ENCODE data around the gene CNTNAP5. TPM values are rescaled to one million over a fixed set of nuclear protein-coding genes. Genes with fewer than 3 reads are reported as not detected.

Gene CNTNAP5
- total and polyA plus RNA-seq, 2 of the 13 experiments (the other 11 are each of a cell fraction or from before 2014, with no cell fraction given), result not detected

DNA sequence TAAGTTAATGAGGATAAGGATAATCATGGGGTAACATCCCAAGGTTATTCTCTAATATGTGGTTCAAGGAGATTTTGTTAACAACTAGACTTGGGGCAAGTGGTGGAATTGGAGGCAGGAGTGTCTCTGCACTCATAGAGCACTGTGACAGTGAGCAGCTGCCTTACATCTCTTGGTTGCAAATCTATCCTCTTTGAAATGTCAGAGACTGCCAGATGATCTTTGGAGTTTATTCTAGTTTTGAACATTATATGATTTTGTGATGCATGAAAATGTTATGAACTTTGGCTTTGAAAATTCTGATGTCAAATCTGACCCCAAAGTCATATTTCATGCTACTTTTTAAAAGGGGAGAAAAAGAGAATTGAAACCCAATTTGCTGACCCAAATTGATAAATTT lies 861.1 kb downstream of the CNTNAP5 start:
- H2AFZ ChIP-seq (ENCODE audit: low read length), result no peak overlapping the region
- H4K20me1 ChIP-seq (ENCODE audit: insufficient read depth, low read length), result no peaks in the 10 kb centered on the region
- no TSS peak for BruUV-seq (replicated peaks)
- H3K9me3 ChIP-seq (ENCODE audit: low read length), result peaks cover 46% of the 10 kb centered on the region
- H3K4me1 ChIP-seq (ENCODE audit: insufficient read depth, low read length), result no peaks in the 10 kb centered on the region
- H3K36me3 ChIP-seq (replicated peaks in 1 of 2; ENCODE audit: control insufficient read depth in 1 of 2, insufficient read depth in 2 of 2, low read length in 2 of 2), result no peaks in the 10 kb centered on the region
- no peak for FAIRE-seq
- POLR2A ChIA-PET, result no interaction called here
- no peaks in the 10 kb centered on the region for H3K79me2 ChIP-seq (ENCODE audit: insufficient read depth, low read length)
- no peak for DNase-seq (ENCODE audit: low spot score)
- intact Hi-C loops (cut with micrococcal nuclease; ENCODE audit: unreplicated experiment), result no loop called here
- no peak overlapping the region for H3K27ac ChIP-seq (ENCODE audit: extremely low read length, insufficient read depth, low read length)
- H3K9ac ChIP-seq (ENCODE audit: insufficient read depth, low read depth, low read length), result no peak overlapping the region
- no peak overlapping the region for H3K4me2 ChIP-seq (ENCODE audit: low read depth, low read length)
- no peak overlapping the region for H3K4me3 ChIP-seq (replicated peaks in 1 of 3; ENCODE audit: insufficient read depth in 1 of 3, low read depth in 2 of 3, low read length in 3 of 3)
- no peak for TF ChIP-seq ZNF329 (CRISPR knock-in tag; IDR thresholded peaks at IDR 0.05; ENCODE audit: low read depth)
- TF ChIP-seq ZNF382 (CRISPR knock-in tag; IDR thresholded peaks at IDR 0.05; ENCODE audit: borderline replicate concordance), result no peak
- no peak for TF ChIP-seq ZNF451 (CRISPR knock-in tag; IDR thresholded peaks at IDR 0.05)
- no peak for TF ChIP-seq JUND (CRISPR knock-in tag; IDR thresholded peaks at IDR 0.05)
- TF ChIP-seq, protein P1, sequence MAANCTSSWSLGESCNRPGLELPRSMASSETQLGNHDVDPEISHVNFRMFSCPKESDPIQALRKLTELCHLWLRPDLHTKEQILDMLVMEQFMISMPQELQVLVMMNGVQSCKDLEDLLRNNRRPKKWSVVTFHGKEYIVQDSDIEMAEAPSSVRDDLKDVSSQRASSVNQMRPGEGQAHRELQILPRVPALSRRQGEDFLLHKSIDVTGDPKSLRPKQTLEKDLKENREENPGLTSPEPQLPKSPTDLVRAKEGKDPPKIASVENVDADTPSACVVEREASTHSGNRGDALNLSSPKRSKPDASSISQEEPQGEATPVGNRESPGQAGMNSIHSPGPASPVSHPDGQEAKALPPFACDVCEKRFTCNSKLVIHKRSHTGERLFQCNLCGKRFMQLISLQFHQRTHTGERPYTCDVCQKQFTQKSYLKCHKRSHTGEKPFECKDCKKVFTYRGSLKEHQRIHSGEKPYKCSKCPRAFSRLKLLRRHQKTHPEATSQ (CRISPR knock-in tag; IDR thresholded peaks at IDR 0.05; ENCODE audit: borderline replicate concordance), result no peak
- no peak for TF ChIP-seq NPAS2 (CRISPR knock-in tag; IDR thresholded peaks at IDR 0.05; ENCODE audit: borderline replicate concordance)
- TF ChIP-seq, protein P2, sequence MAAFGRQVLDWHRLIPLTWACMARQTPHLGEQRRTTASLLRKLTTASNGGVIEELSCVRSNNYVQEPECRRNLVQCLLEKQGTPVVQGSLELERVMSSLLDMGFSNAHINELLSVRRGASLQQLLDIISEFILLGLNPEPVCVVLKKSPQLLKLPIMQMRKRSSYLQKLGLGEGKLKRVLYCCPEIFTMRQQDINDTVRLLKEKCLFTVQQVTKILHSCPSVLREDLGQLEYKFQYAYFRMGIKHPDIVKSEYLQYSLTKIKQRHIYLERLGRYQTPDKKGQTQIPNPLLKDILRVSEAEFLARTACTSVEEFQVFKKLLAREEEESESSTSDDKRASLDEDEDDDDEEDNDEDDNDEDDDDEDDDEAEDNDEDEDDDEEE (CRISPR knock-in tag; IDR thresholded peaks at IDR 0.05), result no peak
- no peak for TF ChIP-seq PCBP1 (IDR thresholded peaks at IDR 0.05; ENCODE audit: borderline replicate concordance, low read depth, low read length)
- no peak for TF ChIP-seq HIVEP1 (CRISPR knock-in tag; IDR thresholded peaks at IDR 0.05)
- no peaks in the 10 kb centered on the region for H3K27me3 ChIP-seq (ENCODE audit: control insufficient read depth in 1 of 2, insufficient read depth in 2 of 2, low read length in 2 of 2)
- in situ Hi-C loops (cut with HindIII; ENCODE audit: extremely low pct_ligation_motif_present, low pct_unique_long_range_greater_than_20kb), result no loop called here
- CTCF ChIA-PET (ENCODE audit: low intra/inter-chr PET ratio, low total read pairs), result no interaction called here
- no peak for ATAC-seq
